ENCODE data around the gene CUL7. TPM values are rescaled to one million over a fixed set of nuclear protein-coding genes. Genes with fewer than 3 reads are reported as not detected.

The CUL7 gene
- total and polyA plus RNA-seq, 2 donors (not counting 1 experiment from before 2014, with no cell fraction given): 17.4 to 21.4 TPM

DNA sequence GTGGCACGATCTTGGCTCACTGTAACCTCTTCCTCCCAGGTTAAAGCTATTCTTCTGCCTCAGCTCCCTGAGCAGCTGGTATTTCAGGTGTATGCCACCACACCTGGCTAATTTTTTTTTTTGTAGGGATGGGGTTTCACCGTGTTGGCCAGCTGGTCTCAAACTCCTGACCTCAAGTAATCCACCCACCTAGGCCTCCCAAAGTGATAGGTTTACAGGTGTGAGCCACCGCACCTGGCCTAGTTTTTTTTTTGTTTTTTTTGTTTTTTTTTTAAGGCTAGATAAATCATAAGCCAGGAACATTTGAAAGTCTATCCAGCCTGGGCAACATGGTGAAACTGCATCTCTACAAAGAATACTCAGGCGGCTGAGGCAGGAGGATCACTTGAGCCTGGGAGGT, 21.3 kb downstream of the CUL7 start:
- Histone ChIP-seq H4K20me1 (ENCODE audit: control insufficient read depth, insufficient read depth, low read length, poor library complexity, severe bottlenecking) (no peaks in the 10 kb centered on the region), H3K27me3 (replicated peaks in 1 of 4; ENCODE audit: control extremely low read depth in 1 of 4, control insufficient read depth in 3 of 4, insufficient read depth in 4 of 4, low read length in 3 of 4) (no peaks in the 10 kb centered on the region), H3K4me3 (ENCODE audit: control extremely low read depth in 1 of 5, extremely low read depth in 1 of 5, insufficient read depth in 1 of 5, low read depth in 2 of 5, low read length in 4 of 5) (no peak overlapping the region), H3K79me2 (ENCODE audit: control insufficient read depth, insufficient read depth, low read length) (no peaks in the 10 kb centered on the region), H3K4me2 (replicated peaks; ENCODE audit: low read depth, low read length, poor library complexity, severe bottlenecking) (no peak overlapping the region), H3K27ac (ENCODE audit: low read length in 2 of 2) (no peak overlapping the region), H3K9me3 (ENCODE audit: control extremely low read depth in 1 of 3, control insufficient read depth in 2 of 3, insufficient read depth in 1 of 3, low read length in 2 of 3) (no peaks in the 10 kb centered on the region), H3K36me3 (replicated peaks in 1 of 2; ENCODE audit: control extremely low read depth in 1 of 2, control insufficient read depth in 1 of 2, extremely low read depth in 1 of 2, insufficient read depth in 2 of 2, low read length in 1 of 2) (peaks cover 0 to 37% of the 10 kb centered on the region in 2 experiments), H2AFZ (ENCODE audit: insufficient read depth, low read depth, low read length, poor library complexity, severe bottlenecking) (no peak overlapping the region), H3K4me1 (ENCODE audit: control insufficient read depth in 2 of 2, insufficient read depth in 2 of 2, low read length in 2 of 2) (no peaks in the 10 kb centered on the region), H3K9ac (ENCODE audit: low read length) (no peak overlapping the region)
- H3K27ac Mint-ChIP-seq: no peak overlapping the region
- intact Hi-C loops (cut with micrococcal nuclease): no loop called here
- no peaks in the 10 kb centered on the region for H3K9me3 Mint-ChIP-seq (ENCODE audit: insufficient read depth)
- WGBS (ENCODE audit: insufficient coverage): 92% methylated on average over 1 of the region's 4 CpGs
- H3K4me3 Mint-ChIP-seq: no peak overlapping the region
- H3K27me3 Mint-ChIP-seq: no peaks in the 10 kb centered on the region
- TF ChIP-seq, protein P1, sequence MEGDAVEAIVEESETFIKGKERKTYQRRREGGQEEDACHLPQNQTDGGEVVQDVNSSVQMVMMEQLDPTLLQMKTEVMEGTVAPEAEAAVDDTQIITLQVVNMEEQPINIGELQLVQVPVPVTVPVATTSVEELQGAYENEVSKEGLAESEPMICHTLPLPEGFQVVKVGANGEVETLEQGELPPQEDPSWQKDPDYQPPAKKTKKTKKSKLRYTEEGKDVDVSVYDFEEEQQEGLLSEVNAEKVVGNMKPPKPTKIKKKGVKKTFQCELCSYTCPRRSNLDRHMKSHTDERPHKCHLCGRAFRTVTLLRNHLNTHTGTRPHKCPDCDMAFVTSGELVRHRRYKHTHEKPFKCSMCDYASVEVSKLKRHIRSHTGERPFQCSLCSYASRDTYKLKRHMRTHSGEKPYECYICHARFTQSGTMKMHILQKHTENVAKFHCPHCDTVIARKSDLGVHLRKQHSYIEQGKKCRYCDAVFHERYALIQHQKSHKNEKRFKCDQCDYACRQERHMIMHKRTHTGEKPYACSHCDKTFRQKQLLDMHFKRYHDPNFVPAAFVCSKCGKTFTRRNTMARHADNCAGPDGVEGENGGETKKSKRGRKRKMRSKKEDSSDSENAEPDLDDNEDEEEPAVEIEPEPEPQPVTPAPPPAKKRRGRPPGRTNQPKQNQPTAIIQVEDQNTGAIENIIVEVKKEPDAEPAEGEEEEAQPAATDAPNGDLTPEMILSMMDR (IDR thresholded peaks at IDR 0.05): no peak
- TF ChIP-seq EZH2 (IDR thresholded peaks at IDR 0.05; ENCODE audit: borderline replicate concordance, insufficient read depth, low read depth, low read length, poor library complexity, severe bottlenecking): no peak
- DNase-seq (no peak), ATAC-seq (ENCODE audit: low read depth) (no peak)
- POLR2A ChIA-PET: interaction anchor here (0.6 kb wide), 1 partner anchor 1503 kb away, joined by 3 read pairs; no protein-coding TSS in a partner anchor
- CTCF ChIA-PET: no interaction called here
- no peaks in the 10 kb centered on the region for H3K4me1 Mint-ChIP-seq

DNA sequence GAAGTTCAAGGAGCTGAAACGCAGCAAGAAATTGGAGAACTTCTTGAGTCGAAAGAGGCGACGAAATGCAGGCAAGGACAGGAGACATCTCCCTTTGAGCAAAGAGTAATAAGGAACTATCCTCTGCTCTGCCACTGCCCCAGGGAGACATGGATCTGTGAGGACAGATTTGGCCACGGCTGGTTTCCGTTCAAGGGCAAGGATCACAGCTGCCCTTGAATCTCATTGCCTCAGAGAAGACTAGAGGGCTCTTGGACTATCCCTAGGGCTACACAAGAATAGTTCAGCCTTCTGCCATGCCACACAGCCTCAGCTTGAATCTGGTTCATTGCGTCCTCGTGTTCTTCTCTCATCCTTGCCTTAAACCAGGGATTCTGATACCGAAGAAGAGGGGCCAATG, 24.5 kb downstream of the CUL7 start:
- Histone ChIP-seq H3K9me3 (ENCODE audit: control extremely low read depth in 1 of 3, control insufficient read depth in 2 of 3, insufficient read depth in 1 of 3, low read length in 2 of 3) (no peaks in the 10 kb centered on the region), H3K27ac (ENCODE audit: low read length in 2 of 2) (no peak overlapping the region), H4K20me1 (ENCODE audit: control insufficient read depth, insufficient read depth, low read length, poor library complexity, severe bottlenecking) (peaks cover 5% of the 10 kb centered on the region), H3K4me2 (replicated peaks; ENCODE audit: low read depth, low read length, poor library complexity, severe bottlenecking) (no peak overlapping the region), H3K9ac (ENCODE audit: low read length) (no peak overlapping the region), H3K27me3 (replicated peaks in 1 of 4; ENCODE audit: control extremely low read depth in 1 of 4, control insufficient read depth in 3 of 4, insufficient read depth in 4 of 4, low read length in 3 of 4) (no peaks in the 10 kb centered on the region), H3K4me1 (ENCODE audit: control insufficient read depth in 2 of 2, insufficient read depth in 2 of 2, low read length in 2 of 2) (peaks cover 0 to 1% of the 10 kb centered on the region in 2 donors), H3K79me2 (ENCODE audit: control insufficient read depth, insufficient read depth, low read length) (no peaks in the 10 kb centered on the region), H3K4me3 (ENCODE audit: control extremely low read depth in 1 of 5, extremely low read depth in 1 of 5, insufficient read depth in 1 of 5, low read depth in 2 of 5, low read length in 4 of 5) (no peak overlapping the region), H3K36me3 (replicated peaks in 1 of 2; ENCODE audit: control extremely low read depth in 1 of 2, control insufficient read depth in 1 of 2, extremely low read depth in 1 of 2, insufficient read depth in 2 of 2, low read length in 1 of 2) (peaks cover 0 to 61% of the 10 kb centered on the region in 2 experiments), H2AFZ (ENCODE audit: insufficient read depth, low read depth, low read length, poor library complexity, severe bottlenecking) (no peak overlapping the region)
- Mint-ChIP-seq H3K27me3 (no peaks in the 10 kb centered on the region), H3K27ac (no peak overlapping the region), H3K4me1 (peaks cover 6% of the 10 kb centered on the region), H3K4me3 (no peak overlapping the region), H3K9me3 (ENCODE audit: insufficient read depth) (no peaks in the 10 kb centered on the region)
- ChIA-PET POLR2A (no interaction called here), CTCF (interaction anchor here (1.0 kb wide), 1 partner anchor 10 kb away, joined by 3 read pairs; no protein-coding TSS in a partner anchor)
- DNase-seq (no peak), ATAC-seq (ENCODE audit: low read depth) (no peak)
- WGBS (ENCODE audit: insufficient coverage): over 99% methylated on average over 9 of the region's 9 CpGs
- intact Hi-C loops (cut with micrococcal nuclease): no loop called here
- TF ChIP-seq, protein P1 (IDR thresholded peaks at IDR 0.05): no peak
- no peak for TF ChIP-seq EZH2 (IDR thresholded peaks at IDR 0.05; ENCODE audit: borderline replicate concordance, insufficient read depth, low read depth, low read length, poor library complexity, severe bottlenecking)

Data from B cell (primary cell).